Measurements from ENCODE around the gene PGPEP1. TPM values are rescaled to one million over a fixed set of nuclear protein-coding genes. Genes with fewer than 3 reads are reported as not detected.
A peak's percentile ranks its signal among the peaks of the same experiment; 100 is the strongest.

Gene PGPEP1
- polyA plus RNA-seq, 4 donors, result 29.1 to 77.9 (median 38.6) TPM

DNA sequence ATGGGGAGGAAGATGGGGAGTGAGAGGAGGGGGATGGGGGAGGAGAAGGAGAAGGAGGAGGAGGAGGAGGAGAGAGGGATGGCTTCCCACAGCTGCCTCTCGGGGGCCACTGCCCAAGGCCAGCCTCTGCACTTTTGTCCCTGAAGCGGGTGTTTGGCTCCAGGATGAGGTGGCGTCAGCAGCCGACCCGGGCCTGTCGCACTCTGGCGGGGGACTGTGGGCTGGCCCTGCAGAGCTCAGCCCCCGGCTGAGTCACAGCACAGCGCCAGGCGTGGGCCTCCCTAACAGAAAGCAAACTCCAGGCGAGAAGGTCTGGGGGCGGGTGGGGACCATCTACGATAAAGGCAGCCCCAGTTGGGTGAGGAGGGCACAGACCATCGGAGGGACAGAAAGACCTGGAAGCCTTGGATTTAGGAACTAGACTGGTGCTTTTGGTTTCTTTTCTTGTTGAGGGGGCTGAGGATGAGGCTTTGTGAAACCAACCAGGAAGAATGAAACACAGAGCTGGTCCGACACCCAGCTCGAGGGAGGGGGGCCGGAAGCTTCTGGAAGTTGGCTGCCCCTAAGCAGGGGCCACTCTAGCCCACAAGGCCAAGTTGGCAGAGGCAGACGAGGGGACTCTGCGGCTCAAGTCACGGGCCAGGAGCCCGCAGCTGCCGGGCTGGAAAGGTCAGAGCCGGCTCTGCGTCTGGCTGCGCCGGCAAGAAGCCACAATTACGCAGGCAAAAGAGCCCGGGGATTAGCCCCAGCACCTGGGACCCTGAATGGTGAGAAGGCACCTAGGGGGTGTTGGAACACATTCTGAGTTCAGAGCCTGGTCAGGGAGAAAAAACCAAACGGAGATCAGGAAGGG lies 35.7 kb upstream of the PGPEP1 start:
- no peaks in the 10 kb centered on the region for H3K9me3 ChIP-seq (ENCODE audit: control insufficient read depth in 2 of 2, insufficient read depth in 1 of 2, low read depth in 1 of 2, low read length in 1 of 2)
- peaks cover 2 to 46% (median 4%) of the 10 kb centered on the region in 3 donors for H3K36me3 ChIP-seq (ENCODE audit: control insufficient read depth in 3 of 3, insufficient read depth in 2 of 3, low read depth in 1 of 3, low read length in 3 of 3)
- FAIRE-seq (no peak), DNase-seq (peak; percentile 78 to 91)
- peaks cover 3 to 41% (median 12%) of the 10 kb centered on the region in 3 donors for H3K4me1 ChIP-seq (ENCODE audit: control insufficient read depth in 3 of 3, insufficient read depth in 2 of 3, low read depth in 1 of 3, low read length in 2 of 3)
- peak overlapping the region; percentile 79 to 100 (median 97) for H3K27ac ChIP-seq (ENCODE audit: low read depth in 1 of 3, low read length in 2 of 3)
- H3K27me3 ChIP-seq (ENCODE audit: control insufficient read depth in 3 of 3, insufficient read depth in 3 of 3, low read length in 3 of 3), result no peaks in the 10 kb centered on the region
- peak overlapping the region; percentile 24 to 45 (median 31) for H3K4me3 ChIP-seq (ENCODE audit: low read depth in 1 of 3, low read length in 3 of 3)
- WGBS, 3 donors, result 1 to 9% (median 3%) methylated on average over 29 of the region's 29 CpGs

GRCh38 chr19:18306209-18306887 lies 34.0 kb upstream of the PGPEP1 start:
- DNase-seq, result no peak
- H3K27ac ChIP-seq (ENCODE audit: low read depth in 1 of 3, low read length in 2 of 3), result peak overlapping the region in 2 of 3 donors; percentile 63 to 97
- peaks cover 2 to 61% (median 4%) of the 10 kb centered on the region in 3 donors for H3K36me3 ChIP-seq (ENCODE audit: control insufficient read depth in 3 of 3, insufficient read depth in 2 of 3, low read depth in 1 of 3, low read length in 3 of 3)
- H3K4me1 ChIP-seq (ENCODE audit: control insufficient read depth in 3 of 3, insufficient read depth in 2 of 3, low read depth in 1 of 3, low read length in 2 of 3), result peaks cover 7 to 53% (median 12%) of the 10 kb centered on the region in 3 donors
- 75 to 82% (median 82%) methylated on average over 26 of the region's 26 CpGs for WGBS, 3 donors
- no peak for FAIRE-seq
- H3K4me3 ChIP-seq (ENCODE audit: low read depth in 1 of 3, low read length in 3 of 3), result no peak overlapping the region
- no peaks in the 10 kb centered on the region for H3K9me3 ChIP-seq (ENCODE audit: control insufficient read depth in 2 of 2, insufficient read depth in 1 of 2, low read depth in 1 of 2, low read length in 1 of 2)
- no peaks in the 10 kb centered on the region for H3K27me3 ChIP-seq (ENCODE audit: control insufficient read depth in 3 of 3, insufficient read depth in 3 of 3, low read length in 3 of 3)

- Histone ChIP-seq H3K27ac (ENCODE audit: low read depth in 1 of 3, low read length in 2 of 3) (peak overlapping the region in 2 of 3 donors; percentile 44 to 63), H3K4me3 (ENCODE audit: low read depth in 1 of 3, low read length in 3 of 3) (no peak overlapping the region), H3K9me3 (ENCODE audit: control insufficient read depth in 2 of 2, insufficient read depth in 1 of 2, low read depth in 1 of 2, low read length in 1 of 2) (no peaks in the 10 kb centered on the region), H3K27me3 (ENCODE audit: control insufficient read depth in 3 of 3, insufficient read depth in 3 of 3, low read length in 3 of 3) (no peaks in the 10 kb centered on the region), H3K4me1 (ENCODE audit: control insufficient read depth in 3 of 3, insufficient read depth in 2 of 3, low read depth in 1 of 3, low read length in 2 of 3) (peaks cover 7 to 59% (median 12%) of the 10 kb centered on the region in 3 donors), H3K36me3 (ENCODE audit: control insufficient read depth in 3 of 3, insufficient read depth in 2 of 3, low read depth in 1 of 3, low read length in 3 of 3) (peaks cover 2 to 67% (median 4%) of the 10 kb centered on the region in 3 donors)
- DNase-seq (no peak), FAIRE-seq (no peak)
- WGBS, 3 donors, result 51 to 78% (median 75%) methylated on average over 14 of the region's 14 CpGs
Measured at GRCh38 chr19:18306888-18307260, 33.5 kb upstream of the PGPEP1 start.

- 71 to 90% (median 90%) methylated on average over 19 of the region's 19 CpGs for WGBS, 3 donors
- H3K9me3 ChIP-seq (ENCODE audit: control insufficient read depth in 2 of 2, insufficient read depth in 1 of 2, low read depth in 1 of 2, low read length in 1 of 2), result no peaks in the 10 kb centered on the region
- DNase-seq (no peak), FAIRE-seq (no peak)
- no peak overlapping the region for H3K4me3 ChIP-seq (ENCODE audit: low read depth in 1 of 3, low read length in 3 of 3)
- H3K36me3 ChIP-seq (ENCODE audit: control insufficient read depth in 3 of 3, insufficient read depth in 2 of 3, low read depth in 1 of 3, low read length in 3 of 3), result peaks cover 2 to 71% (median 4%) of the 10 kb centered on the region in 3 donors
- peak overlapping the region; percentile 44 to 63 (median 50) for H3K27ac ChIP-seq (ENCODE audit: low read depth in 1 of 3, low read length in 2 of 3)
- H3K4me1 ChIP-seq (ENCODE audit: control insufficient read depth in 3 of 3, insufficient read depth in 2 of 3, low read depth in 1 of 3, low read length in 2 of 3), result peaks cover 7 to 63% (median 12%) of the 10 kb centered on the region in 3 donors
- no peaks in the 10 kb centered on the region for H3K27me3 ChIP-seq (ENCODE audit: control insufficient read depth in 3 of 3, insufficient read depth in 3 of 3, low read length in 3 of 3)
Measured at GRCh38 chr19:18307271-18307681, 33.1 kb upstream of the PGPEP1 start.

DNA sequence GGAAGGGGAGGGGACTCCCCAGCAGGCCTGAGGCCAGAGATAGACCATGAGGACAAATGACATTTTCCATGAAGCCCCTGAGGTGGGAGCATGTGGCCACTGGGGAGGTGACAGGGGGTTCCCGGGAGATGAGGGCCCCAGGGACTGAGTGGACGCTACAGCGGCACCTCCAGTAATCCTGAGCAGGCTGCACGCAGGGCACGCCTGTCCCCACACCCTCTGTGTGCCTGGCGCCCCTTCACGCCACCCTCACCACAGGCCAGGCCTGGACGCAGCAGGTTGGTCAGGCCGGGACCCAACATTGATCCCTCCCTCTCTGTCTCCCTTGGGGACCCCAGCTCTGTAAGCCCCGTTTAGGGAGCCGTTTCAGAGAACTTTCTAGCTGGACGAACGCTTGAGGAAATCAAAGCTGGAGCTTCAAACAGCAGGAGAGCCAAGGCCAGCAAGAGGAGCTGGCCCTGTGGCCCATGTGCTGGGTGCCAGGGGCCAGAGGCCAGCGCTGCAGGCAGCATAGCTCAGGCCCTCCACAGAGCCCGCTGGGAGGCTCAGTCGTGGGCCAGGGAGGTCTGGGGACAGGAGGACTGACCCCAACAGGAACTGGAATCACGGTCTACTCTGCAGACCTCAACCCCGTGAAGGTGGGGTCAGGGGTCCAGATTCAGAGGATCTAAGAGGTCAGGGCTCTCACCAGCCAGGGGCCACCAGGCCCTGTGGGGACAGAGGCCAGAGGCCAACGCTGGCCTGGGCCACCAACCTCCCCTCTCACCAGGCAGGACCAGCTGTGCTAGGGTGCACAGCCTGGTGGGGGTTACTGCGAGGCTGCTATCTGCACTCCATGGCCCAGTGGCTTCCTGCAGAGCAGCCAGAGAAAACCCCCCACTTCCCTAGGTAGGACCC lies 32.1 kb upstream of the PGPEP1 start:
- DNase-seq (no peak), FAIRE-seq (no peak)
- 83 to 89% (median 88%) methylated on average over 18 to 20 of the region's 20 CpGs for WGBS, 3 donors
- Histone ChIP-seq H3K9me3 (ENCODE audit: control insufficient read depth in 2 of 2, insufficient read depth in 1 of 2, low read depth in 1 of 2, low read length in 1 of 2) (no peaks in the 10 kb centered on the region), H3K27ac (ENCODE audit: low read depth in 1 of 3, low read length in 2 of 3) (peak overlapping the region in 1 of 3 donors; percentile 44), H3K4me3 (ENCODE audit: low read depth in 1 of 3, low read length in 3 of 3) (no peak overlapping the region), H3K27me3 (ENCODE audit: control insufficient read depth in 3 of 3, insufficient read depth in 3 of 3, low read length in 3 of 3) (no peaks in the 10 kb centered on the region), H3K36me3 (ENCODE audit: control insufficient read depth in 3 of 3, insufficient read depth in 2 of 3, low read depth in 1 of 3, low read length in 3 of 3) (peaks cover 2 to 81% (median 4%) of the 10 kb centered on the region in 3 donors), H3K4me1 (ENCODE audit: control insufficient read depth in 3 of 3, insufficient read depth in 2 of 3, low read depth in 1 of 3, low read length in 2 of 3) (peaks cover 7 to 61% (median 12%) of the 10 kb centered on the region in 3 donors)

DNA sequence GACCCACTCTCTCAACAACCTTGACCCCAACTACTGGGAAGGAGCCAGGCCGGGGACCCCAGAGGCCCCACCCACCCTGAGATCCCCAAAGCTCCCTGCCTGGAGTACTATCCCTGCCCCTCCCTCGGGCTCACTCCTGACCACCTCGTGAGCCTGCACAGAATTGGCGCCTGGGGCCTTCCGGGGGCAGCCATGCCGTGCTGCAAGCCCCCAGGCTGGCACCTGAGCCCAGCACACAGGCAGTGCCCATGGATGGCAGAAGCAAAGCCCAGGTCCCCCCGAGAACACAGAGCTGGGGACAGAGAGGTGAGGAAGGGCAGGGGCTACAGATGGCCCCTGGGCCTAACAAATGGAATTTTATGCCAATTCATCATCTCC lies 31.5 kb upstream of the PGPEP1 start:
- FAIRE-seq, result no peak
- Histone ChIP-seq H3K27me3 (ENCODE audit: control insufficient read depth in 3 of 3, insufficient read depth in 3 of 3, low read length in 3 of 3) (no peaks in the 10 kb centered on the region), H3K4me3 (ENCODE audit: low read depth in 1 of 3, low read length in 3 of 3) (no peak overlapping the region), H3K9me3 (ENCODE audit: control insufficient read depth in 2 of 2, insufficient read depth in 1 of 2, low read depth in 1 of 2, low read length in 1 of 2) (no peaks in the 10 kb centered on the region), H3K4me1 (ENCODE audit: control insufficient read depth in 3 of 3, insufficient read depth in 2 of 3, low read depth in 1 of 3, low read length in 2 of 3) (peaks cover 6 to 54% (median 9%) of the 10 kb centered on the region in 3 donors), H3K27ac (ENCODE audit: low read depth in 1 of 3, low read length in 2 of 3) (peak overlapping the region in 2 of 3 donors; percentile 89 to 94), H3K36me3 (ENCODE audit: control insufficient read depth in 3 of 3, insufficient read depth in 2 of 3, low read depth in 1 of 3, low read length in 3 of 3) (peaks cover 2 to 87% (median 4%) of the 10 kb centered on the region in 3 donors)
- WGBS, 3 donors, result 83 to 88% (median 88%) methylated on average over 7 of the region's 7 CpGs
- DNase-seq, result no peak

- no peak for DNase-seq
- H3K9me3 ChIP-seq (ENCODE audit: control insufficient read depth in 2 of 2, insufficient read depth in 1 of 2, low read depth in 1 of 2, low read length in 1 of 2), result no peaks in the 10 kb centered on the region
- FAIRE-seq, result no peak
- H3K27ac ChIP-seq (ENCODE audit: low read depth in 1 of 3, low read length in 2 of 3), result peak overlapping the region; percentile 84 to 94 (median 89)
- peaks cover 4 to 48% (median 9%) of the 10 kb centered on the region in 3 donors for H3K4me1 ChIP-seq (ENCODE audit: control insufficient read depth in 3 of 3, insufficient read depth in 2 of 3, low read depth in 1 of 3, low read length in 2 of 3)
- H3K27me3 ChIP-seq (ENCODE audit: control insufficient read depth in 3 of 3, insufficient read depth in 3 of 3, low read length in 3 of 3), result no peaks in the 10 kb centered on the region
- WGBS, 3 donors, result 90 to 92% (median 91%) methylated on average over 24 to 33 of the region's 33 CpGs
- peaks cover 2 to 94% (median 4%) of the 10 kb centered on the region in 3 donors for H3K36me3 ChIP-seq (ENCODE audit: control insufficient read depth in 3 of 3, insufficient read depth in 2 of 3, low read depth in 1 of 3, low read length in 3 of 3)
- no peak overlapping the region for H3K4me3 ChIP-seq (ENCODE audit: low read depth in 1 of 3, low read length in 3 of 3)
Measured at GRCh38 chr19:18309525-18310064, 30.8 kb upstream of the PGPEP1 start.

Data from small intestine (tissue), 7 donors.